ENCODE measurements around the gene MT1G.

- TF ChIP-seq POLR2AphosphoS5 (IDR thresholded peaks at IDR 0.05; ENCODE audit: borderline replicate concordance, low read depth, low read length) (no peak), EZH2 (IDR thresholded peaks at IDR 0.05) (no peak), FOXP2 (optimal IDR thresholded peaks at IDR 0.05; ENCODE audit: control extremely low read depth, extremely low read length, insufficient read depth) (no peak)
These were observed 5.2 kb downstream of the MT1G start for GRCh38 chr16:56662357-56663354.

Data from SK-N-MC (cell line).